Dedifferentiated amniotic fluid mesenchymal stem cell (primary cell): Measurements from ENCODE around the gene COQ9.
A peak's percentile ranks its signal among the peaks of the same experiment; 100 is the strongest.
"Not testable (repeated sequence)": the region's sequence is repeated elsewhere in the genome, so short reads cannot be mapped to it uniquely, and the experiment has no call there.

ENCODE experiments used
- DNase-seq: peaks from one replicate; pipeline ENCODE4 v3.0.0-alpha.2; 2016; ENCODE audit errors: extremely low spot score

COQ9 gene

GRCh38 chr16:57485916-57486857 lies 38.9 kb downstream of the COQ9 start, which contains the start of gene DOK4:
Gene DOK4, minus strand, starts transcription at chr16:57486493. Its CDS starts 6,986 bp downstream, at chr16:57479507.
- peak; percentile 58 for DNase-seq

- no peak for DNase-seq
Measured at GRCh38 chr16:57486858-57487834, 39.9 kb downstream of the COQ9 start.

GRCh38 chr16:57489229-57489628 lies 42.0 kb downstream of the COQ9 start:
- DNase-seq, result no peak

- no peak for DNase-seq
Measured at GRCh38 chr16:57493767-57494166, 46.5 kb downstream of the COQ9 start.

GRCh38 chr16:57497121-57497520 lies 49.8 kb downstream of the COQ9 start:
- DNase-seq, result no peak

- no peak for DNase-seq
Measured at GRCh38 chr16:57498031-57498430, 50.8 kb downstream of the COQ9 start.

- DNase-seq, result not testable (repeated sequence)
Measured at GRCh38 chr16:57499941-57500340, 52.7 kb downstream of the COQ9 start.

- no peak for DNase-seq
Measured at GRCh38 chr16:57500578-57501111, 53.4 kb downstream of the COQ9 start.

GRCh38 chr16:57501492-57501891 lies 54.2 kb downstream of the COQ9 start:
- no peak for DNase-seq

GRCh38 chr16:57502048-57502775 lies 54.9 kb downstream of the COQ9 start:
- DNase-seq, result no peak

- no peak for DNase-seq
Measured at GRCh38 chr16:57503366-57503765, 56.1 kb downstream of the COQ9 start.

- no peak for DNase-seq
Measured at GRCh38 chr16:57504001-57504400, 56.7 kb downstream of the COQ9 start.

GRCh38 chr16:57504491-57504890 lies 57.2 kb downstream of the COQ9 start:
- no peak for DNase-seq

- DNase-seq, result no peak
Measured at GRCh38 chr16:57505169-57505568, 57.9 kb downstream of the COQ9 start.

GRCh38 chr16:57507136-57508034 lies 60.1 kb downstream of the COQ9 start:
- DNase-seq, result no peak

- no peak for DNase-seq
Measured at GRCh38 chr16:57508035-57508425, 60.8 kb downstream of the COQ9 start.

GRCh38 chr16:57509231-57509923 lies 62.1 kb downstream of the COQ9 start:
- DNase-seq, result no peak

GRCh38 chr16:57510016-57510871 lies 63.0 kb downstream of the COQ9 start:
- DNase-seq, result no peak
